Calu3 (cell line): ENCODE results near the gene RFNG. TPM values are rescaled to one million over a fixed set of nuclear protein-coding genes. Genes with fewer than 3 reads are reported as not detected.

Source experiments
- BruUV-seq: library from RNA; stranded (reverse); fragments of 400-500 nt; replicated peaks from 2 replicates; lab custom pipeline; 2021; lab: Mats Ljungman, UMichigan
- CTCF ChIA-PET: fragments of 300-600 bp; sonication (Branson Sonifier 250); formaldehyde crosslinking; loops from one replicate; lab custom pipeline; 2022; ENCODE audit warnings: antibody characterized with exemption; lab: Charles Lee
- DNase-seq: peaks from one replicate; pipeline ENCODE4 v3.0.0; 2022
- H3K27ac Mint-ChIP-seq: one replicate; pipeline ENCODE4 v1.8.0; 2022; ENCODE audit warnings: mixed read lengths; ENCODE audit not compliant: unreplicated experiment
- H3K27me3 Mint-ChIP-seq: one replicate; pipeline ENCODE4 v1.8.0; 2022; ENCODE audit warnings: mixed read lengths; ENCODE audit not compliant: unreplicated experiment
- H3K36me3 Mint-ChIP-seq: one replicate; pipeline ENCODE4 v1.8.0; 2022; ENCODE audit warnings: mild to moderate bottlenecking, moderate library complexity, mixed read lengths; ENCODE audit not compliant: insufficient read depth, unreplicated experiment
- H3K4me1 Mint-ChIP-seq: one replicate; pipeline ENCODE4 v1.8.0; 2022; ENCODE audit warnings: mild to moderate bottlenecking, low read depth, mixed read lengths; ENCODE audit not compliant: unreplicated experiment
- H3K4me3 Mint-ChIP-seq: one replicate; pipeline ENCODE4 v1.8.0; 2022; ENCODE audit warnings: mild to moderate bottlenecking, low read depth, moderate library complexity, mixed read lengths; ENCODE audit not compliant: unreplicated experiment
- H3K9me3 Mint-ChIP-seq: one replicate; pipeline ENCODE4 v1.8.0; 2022; ENCODE audit warnings: low read depth, mixed read lengths; ENCODE audit not compliant: unreplicated experiment
- CTCF ChIP-seq: fragments of 200-600 bp; IDR thresholded peaks from one replicate; pipeline ENCODE4 v1.8.0; 2022; ENCODE audit warnings: antibody characterized with exemption; ENCODE audit not compliant: unreplicated experiment
- intact Hi-C: fragments of 100-400 bp; cut with micrococcal nuclease; formaldehyde crosslinking; loops from one replicate; pipeline ENCODE4 v1.10.0; 2022; ENCODE audit not compliant: unreplicated experiment
- total RNA-seq: library from RNA; stranded (reverse); gene quantifications from 2 replicates; pipeline ENCODE4 v1.2.3, GENCODE V29; 2022

Gene RFNG
- total RNA-seq, 1 experiment from 2014 or later, result 33.5 TPM

- DNase-seq, result no peak
- no peak for TF ChIP-seq CTCF
- BruUV-seq, result no TSS peak
- Mint-ChIP-seq H3K4me1 (no peaks in the 10 kb centered on the region), H3K4me3 (no peak overlapping the region), H3K27me3 (no peaks in the 10 kb centered on the region), H3K9me3 (no peaks in the 10 kb centered on the region), H3K27ac (no peak overlapping the region), H3K36me3 (peaks cover 20% of the 10 kb centered on the region)
- intact Hi-C loops, result no loop called here
- CTCF ChIA-PET, result interaction anchor here (1.1 to 1.3 kb wide), 2 partner anchors 15 to 18 kb away, joined by 3 read pairs; partner anchors contain the start of genes CENPX and LRRC45
Observed at GRCh38 chr17:82004517-82005455, 46.8 kb downstream of the RFNG start.

GRCh38 chr17:82003411-82004381, 47.9 kb downstream of the RFNG start:
- Mint-ChIP-seq H3K4me1 (no peaks in the 10 kb centered on the region), H3K27me3 (no peaks in the 10 kb centered on the region), H3K4me3 (no peak overlapping the region), H3K27ac (no peak overlapping the region), H3K36me3 (peaks cover 17% of the 10 kb centered on the region), H3K9me3 (no peaks in the 10 kb centered on the region)
- CTCF ChIA-PET, result interaction anchor here (0.6 to 1.1 kb wide), 2 partner anchors 9 to 19 kb away, joined by 3 read pairs; partner anchors contain the start of genes CENPX and LRRC45
- intact Hi-C loops, result no loop called here
- no TSS peak for BruUV-seq
- TF ChIP-seq CTCF, result no peak
- peak; percentile 76 for DNase-seq

GRCh38 chr17:82001571-82002056, 50.0 kb downstream of the RFNG start:
- TF ChIP-seq CTCF, result no peak
- no TSS peak for BruUV-seq
- Mint-ChIP-seq H3K27ac (no peak overlapping the region), H3K36me3 (peaks cover 14% of the 10 kb centered on the region), H3K4me3 (no peak overlapping the region), H3K9me3 (no peaks in the 10 kb centered on the region), H3K27me3 (no peaks in the 10 kb centered on the region), H3K4me1 (no peaks in the 10 kb centered on the region)
- DNase-seq, result no peak
- CTCF ChIA-PET, result interaction anchor here (1.2 kb wide), 1 partner anchor 10 kb away, joined by 5 read pairs; no protein-coding TSS in a partner anchor
- intact Hi-C loops, result no loop called here
